Left lung (tissue), 10 donors: Measurements from ENCODE around the gene GALNT5. TPM values are rescaled to one million over a fixed set of nuclear protein-coding genes. Genes with fewer than 3 reads are reported as not detected.

ENCODE experiments used
- ATAC-seq: fragments of 200-7000 bp; cut with Tn5 transposase; one replicate; pipeline ENCODE4 v1.9.1; 2020; ENCODE audit warnings: moderate library complexity
- DNase-seq, 4 donors: peaks; one replicate each; pipeline ENCODE4 v3.0.0-alpha.2; 2013 to 2020
- H3K27ac ChIP-seq, 2 donors: fragments of 200-600 bp; sonication (generic) in 1 of 2; one replicate each; pipeline versions ENCODE4 v1.5.0 to v1.8.0; 2020 to 2021
- H3K27me3 ChIP-seq, 2 donors: fragments of 200-600 bp; sonication (generic) in 1 of 2; one replicate each; pipeline versions ENCODE4 v1.5.0 to v1.8.0; 2020 to 2021
- H3K36me3 ChIP-seq, 2 donors: fragments of 200-600 bp; sonication (generic) in 1 of 2; one replicate each; pipeline versions ENCODE4 v1.5.0 to v1.8.0; 2020 to 2021
- H3K4me1 ChIP-seq, 2 donors: fragments of 200-600 bp; one replicate each; pipeline ENCODE4 v1.8.0; 2021
- H3K4me3 ChIP-seq, 2 donors: fragments of 200-600 bp; sonication (generic) in 1 of 2; one replicate each; pipeline versions ENCODE4 v1.5.0 to v1.8.0; 2020 to 2021; ENCODE audit warnings: mild to moderate bottlenecking in 1 of 2
- H3K9me3 ChIP-seq, 2 donors: fragments of 200-600 bp; sonication (generic) in 1 of 2; one replicate each; pipeline versions ENCODE4 v1.5.0 to v1.8.0; 2020 to 2021
- intact Hi-C, 2 donors: fragments of 100-400 bp; cut with DNase I; formaldehyde crosslinking; loops; one replicate each; pipeline versions ENCODE4 v1.11.2 to v1.14.2; 2022
- polyA plus RNA-seq, 6 donors: library from polyadenylated mRNA; unstranded; fragments of 120-200 nt; gene quantifications; one replicate each; pipeline ENCODE4 v1.2.1, GENCODE V29; 2013; ENCODE audit not compliant: insufficient read length in 6 of 6
- total RNA-seq, 2 donors: library from RNA; stranded (reverse); fragmentation: NEBNext Ultra II Directional; extraction: Animal tissue kit (Norgen Biotek cat#: 25700); gene quantifications; one replicate each; pipeline ENCODE4 v1.2.1, GENCODE V29; 2021
- TF ChIP-seq, protein P1 (sequence below), 2 donors: fragments of 200-600 bp; sonication (generic) in 1 of 2; IDR thresholded peaks; one replicate each; pipeline versions ENCODE4 v1.5.0 to v1.8.0; 2021; ENCODE audit warnings: antibody characterized with exemption in 2 of 2
- donor health status: DM: no; HTN: yes; CAD: no.
- donor health status: DM: no; HTN: no; CAD: no.

Gene GALNT5
- total and polyA plus RNA-seq, 8 donors = 6.1 to 59.4 (median 7.1) TPM

GRCh38 chr2:157362627-157363026, 105.1 kb downstream of the GALNT5 start:
- H3K27me3 ChIP-seq = no peaks in the 10 kb centered on the region
- H3K4me3 ChIP-seq = no peak overlapping the region
- H3K36me3 ChIP-seq = no peaks in the 10 kb centered on the region
- intact Hi-C loops = no loop called here
- H3K27ac ChIP-seq = no peak overlapping the region
- ATAC-seq (no peak), DNase-seq (no peak)
- peaks cover 0 to 8% of the 10 kb centered on the region in 2 donors for H3K9me3 ChIP-seq
- TF ChIP-seq, protein P1, sequence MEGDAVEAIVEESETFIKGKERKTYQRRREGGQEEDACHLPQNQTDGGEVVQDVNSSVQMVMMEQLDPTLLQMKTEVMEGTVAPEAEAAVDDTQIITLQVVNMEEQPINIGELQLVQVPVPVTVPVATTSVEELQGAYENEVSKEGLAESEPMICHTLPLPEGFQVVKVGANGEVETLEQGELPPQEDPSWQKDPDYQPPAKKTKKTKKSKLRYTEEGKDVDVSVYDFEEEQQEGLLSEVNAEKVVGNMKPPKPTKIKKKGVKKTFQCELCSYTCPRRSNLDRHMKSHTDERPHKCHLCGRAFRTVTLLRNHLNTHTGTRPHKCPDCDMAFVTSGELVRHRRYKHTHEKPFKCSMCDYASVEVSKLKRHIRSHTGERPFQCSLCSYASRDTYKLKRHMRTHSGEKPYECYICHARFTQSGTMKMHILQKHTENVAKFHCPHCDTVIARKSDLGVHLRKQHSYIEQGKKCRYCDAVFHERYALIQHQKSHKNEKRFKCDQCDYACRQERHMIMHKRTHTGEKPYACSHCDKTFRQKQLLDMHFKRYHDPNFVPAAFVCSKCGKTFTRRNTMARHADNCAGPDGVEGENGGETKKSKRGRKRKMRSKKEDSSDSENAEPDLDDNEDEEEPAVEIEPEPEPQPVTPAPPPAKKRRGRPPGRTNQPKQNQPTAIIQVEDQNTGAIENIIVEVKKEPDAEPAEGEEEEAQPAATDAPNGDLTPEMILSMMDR (IDR thresholded peaks at IDR 0.05) = no peak
- no peaks in the 10 kb centered on the region for H3K4me1 ChIP-seq

- Histone ChIP-seq H3K4me3 (no peak overlapping the region), H3K27ac (no peak overlapping the region), H3K9me3 (peaks cover 0 to 8% of the 10 kb centered on the region in 2 donors), H3K4me1 (no peaks in the 10 kb centered on the region), H3K27me3 (no peaks in the 10 kb centered on the region), H3K36me3 (no peaks in the 10 kb centered on the region)
- TF ChIP-seq, protein P1 (IDR thresholded peaks at IDR 0.05) = no peak
- no peak for ATAC-seq
- intact Hi-C loops = no loop called here
- DNase-seq = no peak
Measured at GRCh38 chr2:157363612-157364101, 106.2 kb downstream of the GALNT5 start.

Other genes with a start within 250 kb of the GALNT5 start
- gene ERMN, start 68.1 kb downstream of the GALNT5 start, total RNA-seq = under 1 TPM in 1 of 2 donors, not detected in 1; 0.37 TPM
- under 1 TPM; 0.06 to 0.34 (median 0.16) TPM for gene ERMN, start 68.1 kb downstream of the GALNT5 start, polyA plus RNA-seq
- gene CYTIP, start 186.4 kb downstream of the GALNT5 start, total RNA-seq = 10 to 100 TPM; 10.9 to 25.1 TPM
- 1 to 10 TPM; 1.1 to 2.3 (median 1.3) TPM for gene CYTIP, start 186.4 kb downstream of the GALNT5 start, polyA plus RNA-seq